Measurements from ENCODE around the gene TP53I13.

- TF ChIP-seq CTCF (conservative IDR thresholded peaks at IDR 0.05; ENCODE audit: low read depth, low read length) (no peak), SMC3 (IDR thresholded peaks at IDR 0.05; ENCODE audit: low read depth, low read length) (no peak), POLR2A (IDR thresholded peaks at IDR 0.05; ENCODE audit: low read depth, low read length) (no peak), NFE2L2 (IDR thresholded peaks at IDR 0.05; ENCODE audit: low read depth, low read length) (no peak), RCOR1 (IDR thresholded peaks at IDR 0.05; ENCODE audit: insufficient replicate concordance, low read length) (no peak), CEBPB (IDR thresholded peaks at IDR 0.05; ENCODE audit: low read depth, low read length) (no peak), FOS (IDR thresholded peaks at IDR 0.05; ENCODE audit: low read depth, low read length) (no peak), USF2 (IDR thresholded peaks at IDR 0.05; ENCODE audit: low read depth, low read length) (no peak), MXI1 (IDR thresholded peaks at IDR 0.05; ENCODE audit: borderline replicate concordance, low read depth, low read length) (no peak), CHD1 (IDR thresholded peaks at IDR 0.05; ENCODE audit: low read depth, low read length) (no peak)
These were observed 16.1 kb downstream of the TP53I13 start for GRCh38 chr17:29584452-29585079.

All from IMR-90 (cell line).